Daoy (cell line): ENCODE measurements around the gene NF1. TPM values are rescaled to one million over a fixed set of nuclear protein-coding genes. Genes with fewer than 3 reads are reported as not detected.
"Not testable (repeated sequence)": the region's sequence is repeated elsewhere in the genome, so short reads cannot be mapped to it uniquely, and the experiment has no call there.

ENCODE experiments used
- DNase-seq: peaks from one replicate; pipeline ENCODE4 v3.0.0-alpha.2; 2015; ENCODE audit warnings: low read depth
- total RNA-seq: library from RNA; depleted of rRNA; stranded (reverse); fragments of >200 nt; shearing (Covaris generic); gene quantifications from 2 replicates; pipeline ENCODE4 v1.2.3, GENCODE V29; 2014

The NF1 gene
- total RNA-seq, 1 experiment from 2014 or later, result 30.2 TPM

DNA sequence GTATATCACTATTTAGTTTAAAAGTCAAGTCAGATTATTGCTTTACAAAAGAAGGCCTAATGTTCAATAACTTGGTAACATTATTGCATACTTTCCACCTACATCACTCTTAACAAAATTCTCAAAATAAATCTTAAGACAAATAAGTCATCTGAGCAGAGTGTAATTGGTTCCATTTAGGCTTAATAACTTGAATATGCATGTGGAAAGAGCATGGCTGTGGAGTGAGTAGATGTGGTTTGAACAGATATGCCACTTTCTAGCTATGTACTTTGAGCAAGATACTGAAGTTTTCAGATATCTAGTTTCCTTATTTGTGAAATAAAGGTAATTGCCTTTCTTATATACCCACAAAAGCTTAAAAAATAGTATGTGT is 233.4 kb downstream of the NF1 start:
- DNase-seq, result peak; percentile 25

- DNase-seq, result no peak
These were observed 234.4 kb downstream of the NF1 start for GRCh38 chr17:31329221-31329620.

DNA sequence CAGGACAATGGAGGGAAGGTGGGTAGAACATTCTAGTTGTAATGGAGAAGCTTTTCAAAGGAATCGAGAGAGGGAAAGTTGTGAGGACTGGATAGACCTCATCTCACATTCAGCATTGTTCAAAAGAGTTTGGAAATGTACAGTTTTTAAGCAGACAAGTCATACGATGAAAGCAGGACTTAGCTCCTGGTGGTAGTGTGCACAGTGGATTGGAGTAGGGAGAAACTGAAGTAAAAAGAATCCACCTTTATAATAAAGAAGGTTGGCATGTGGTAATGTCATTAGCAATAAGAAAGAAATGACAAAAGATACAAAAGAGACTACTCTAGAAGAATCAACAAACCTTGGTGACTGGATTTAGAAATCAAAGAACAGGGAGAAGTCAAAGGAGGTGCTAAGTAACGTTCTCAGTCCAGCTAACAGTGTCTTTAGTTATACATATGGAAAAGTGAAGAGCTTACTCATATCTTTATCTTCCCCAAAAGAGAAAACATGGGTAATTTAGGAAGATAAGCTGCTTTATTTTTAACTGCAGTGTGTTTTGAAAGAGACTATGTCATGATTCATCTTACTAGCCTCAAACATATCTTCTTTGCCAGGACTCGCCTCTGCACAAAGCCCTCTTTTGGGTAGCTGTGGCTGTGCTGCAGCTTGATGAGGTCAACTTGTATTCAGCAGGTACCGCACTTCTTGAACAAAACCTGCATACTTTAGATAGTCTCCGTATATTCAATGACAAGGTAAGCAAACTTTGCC is 245.3 kb downstream of the NF1 start:
- DNase-seq, result peak; percentile 73

- not testable (repeated sequence) for DNase-seq
These were observed 250.5 kb downstream of the NF1 start for GRCh38 chr17:31345191-31345747.

DNA sequence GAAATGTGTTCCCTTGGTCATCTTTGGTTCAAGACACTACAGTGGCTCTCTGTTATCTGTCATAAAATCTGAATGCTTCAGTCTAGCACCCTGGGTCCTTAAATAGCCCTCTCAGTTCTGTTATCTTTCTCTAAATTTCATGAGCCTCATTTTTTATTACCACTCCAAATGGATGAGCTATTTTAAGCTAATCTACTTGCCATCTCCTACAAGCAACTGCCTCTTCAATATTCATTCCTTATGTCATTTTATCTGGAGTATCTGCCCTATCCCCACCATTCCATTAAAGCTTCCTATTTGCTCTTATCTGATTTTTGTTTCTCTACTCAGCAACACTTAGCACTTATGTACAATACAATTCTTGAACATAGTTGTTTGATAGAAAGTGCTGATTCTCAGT is 254.7 kb downstream of the NF1 start:
- DNase-seq, result no peak

DNA sequence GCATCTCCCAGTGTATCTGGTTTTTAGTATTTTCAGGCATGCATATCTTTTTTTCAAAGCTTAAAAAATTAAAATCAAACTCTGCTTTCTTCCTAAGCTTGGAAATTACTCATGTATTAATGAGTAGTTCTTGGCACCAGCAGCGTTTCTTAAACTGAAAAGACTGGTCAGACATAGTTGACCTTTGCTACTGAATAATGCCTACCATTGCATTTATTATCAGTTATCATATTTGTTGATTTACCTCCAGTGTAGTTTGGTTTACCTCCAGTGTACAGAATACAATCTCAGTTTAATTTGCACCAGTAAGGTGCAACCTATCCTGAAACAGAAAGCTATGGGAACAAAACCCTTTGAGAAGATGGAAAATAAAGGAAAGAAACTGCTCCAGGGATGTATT is 261.2 kb downstream of the NF1 start:
- no peak for DNase-seq

- no peak for DNase-seq
These were observed 262.3 kb downstream of the NF1 start for GRCh38 chr17:31357091-31357490.

DNA sequence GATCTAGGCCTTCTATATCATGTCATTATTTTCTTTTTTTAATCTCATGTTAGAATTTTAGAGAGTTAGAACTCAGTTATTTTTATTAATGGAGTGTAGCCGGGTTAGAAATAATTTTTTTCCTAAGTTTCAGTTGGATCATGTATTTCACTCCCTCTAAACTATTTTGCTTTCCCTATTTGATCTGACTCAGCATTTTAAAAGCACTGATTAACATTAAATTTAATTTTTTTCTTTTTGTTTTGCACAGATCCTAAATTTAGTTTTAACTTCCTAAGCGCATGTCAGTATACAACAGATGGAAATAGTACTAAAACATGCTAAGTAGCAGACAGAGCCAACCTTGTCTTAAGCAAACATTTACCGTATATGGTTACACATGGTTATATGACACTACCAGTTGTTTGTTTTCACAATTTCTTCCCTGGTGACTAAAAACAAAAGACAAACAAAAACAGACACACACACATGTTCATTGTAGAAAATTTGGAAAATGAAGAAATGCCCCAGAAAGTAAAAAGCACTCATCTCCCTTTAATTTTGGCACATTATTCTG is 263.1 kb downstream of the NF1 start:
- no peak for DNase-seq

DNA sequence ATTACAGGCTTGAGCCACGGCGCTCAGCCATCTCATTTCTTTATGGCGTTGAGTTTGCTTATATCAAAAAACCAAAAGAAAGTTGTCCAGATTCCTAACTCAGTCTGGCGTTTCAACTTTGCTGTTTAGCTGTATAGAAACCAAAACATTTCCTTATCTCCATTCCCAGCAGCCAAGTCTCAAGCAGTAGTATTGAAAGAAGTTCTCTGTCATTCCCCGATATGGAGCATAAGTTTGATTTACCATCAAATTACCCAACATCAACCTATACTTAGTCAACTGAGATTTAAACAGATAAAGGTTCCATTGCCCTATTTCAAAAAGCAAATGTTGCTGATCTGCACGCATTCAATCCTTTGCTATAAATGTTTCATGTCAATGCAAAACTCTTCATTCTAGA is 269.2 kb downstream of the NF1 start:
- DNase-seq, result no peak

DNA sequence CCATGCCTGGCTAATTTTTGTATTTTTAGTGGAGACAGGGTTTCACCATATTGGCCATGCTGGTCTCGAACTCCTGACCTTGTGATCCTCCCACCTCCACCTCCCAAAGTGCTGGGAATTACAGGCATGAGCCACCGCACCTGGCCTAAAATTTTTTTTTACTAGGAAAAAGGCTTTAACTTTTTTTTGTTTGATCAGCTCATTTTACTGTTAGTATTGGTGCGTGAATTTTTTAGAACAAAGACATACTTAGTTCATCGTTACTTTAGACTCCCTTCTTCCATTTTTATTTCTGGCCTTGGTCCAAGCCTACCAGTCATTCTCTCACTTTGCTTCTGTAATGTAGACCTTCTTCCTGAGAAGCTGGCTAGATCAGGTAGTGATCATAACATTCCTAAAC is 271.3 kb downstream of the NF1 start:
- no peak for DNase-seq

- DNase-seq, result no peak
These were observed 274.5 kb downstream of the NF1 start for GRCh38 chr17:31369266-31369665.

DNA sequence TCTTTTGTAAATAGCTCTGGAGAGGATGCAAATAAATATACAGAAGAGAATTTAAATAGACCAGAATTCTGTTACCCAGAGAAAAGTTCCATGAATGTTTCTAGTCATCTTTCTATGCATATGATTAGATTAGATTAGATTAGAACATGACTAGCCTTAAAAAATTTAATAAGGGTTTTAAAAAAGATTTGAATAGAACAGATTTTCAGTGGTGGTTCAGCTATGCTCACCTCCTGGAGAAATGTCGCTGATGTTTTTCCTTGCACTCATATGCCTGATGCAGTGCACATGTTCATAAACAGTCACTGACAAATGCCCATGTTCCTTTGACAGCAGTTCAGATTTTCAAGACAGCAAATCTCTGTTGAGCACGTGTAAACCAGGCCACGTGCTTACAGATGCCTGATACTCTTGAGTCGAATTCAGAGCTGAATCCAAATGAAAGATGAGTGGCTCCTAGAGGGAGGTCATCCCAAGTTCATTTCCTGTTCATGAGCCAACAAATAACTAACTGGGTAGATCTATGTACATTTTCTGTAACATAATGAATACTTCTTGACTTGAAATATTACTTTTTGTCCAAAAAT is 276.8 kb downstream of the NF1 start:
- DNase-seq, result peak; percentile 42

- no peak for DNase-seq
These were observed 278.6 kb downstream of the NF1 start for GRCh38 chr17:31373150-31374093.

- no peak for DNase-seq
These were observed 279.3 kb downstream of the NF1 start for GRCh38 chr17:31374094-31374447.

DNA sequence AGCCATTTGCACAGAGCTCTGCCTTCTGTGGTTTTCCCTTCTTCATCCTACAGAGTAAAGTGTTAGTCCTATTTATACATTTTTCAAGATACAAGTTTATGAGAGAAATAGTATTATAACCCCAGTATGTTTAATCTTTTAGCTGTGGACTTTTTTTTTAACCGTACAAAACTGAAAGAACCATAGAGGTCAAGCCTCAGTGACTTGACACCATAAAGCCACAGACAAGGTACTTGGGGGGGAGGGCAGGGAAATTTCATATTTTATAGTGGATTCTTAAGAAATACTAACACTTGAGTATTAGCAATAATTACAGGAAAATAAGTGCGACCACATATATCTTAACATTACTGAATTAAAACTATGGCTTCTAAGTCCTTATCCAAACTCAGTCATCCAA is 279.7 kb downstream of the NF1 start:
- DNase-seq, result no peak

GRCh38 chr17:31378638-31379037 is 283.9 kb downstream of the NF1 start:
- no peak for DNase-seq

- DNase-seq, result no peak
These were observed 284.9 kb downstream of the NF1 start for GRCh38 chr17:31379597-31380205.

GRCh38 chr17:31381165-31381668 is 286.4 kb downstream of the NF1 start:
- no peak for DNase-seq

- not testable (repeated sequence) for DNase-seq
These were observed 288.0 kb downstream of the NF1 start for GRCh38 chr17:31382668-31383275.

DNA sequence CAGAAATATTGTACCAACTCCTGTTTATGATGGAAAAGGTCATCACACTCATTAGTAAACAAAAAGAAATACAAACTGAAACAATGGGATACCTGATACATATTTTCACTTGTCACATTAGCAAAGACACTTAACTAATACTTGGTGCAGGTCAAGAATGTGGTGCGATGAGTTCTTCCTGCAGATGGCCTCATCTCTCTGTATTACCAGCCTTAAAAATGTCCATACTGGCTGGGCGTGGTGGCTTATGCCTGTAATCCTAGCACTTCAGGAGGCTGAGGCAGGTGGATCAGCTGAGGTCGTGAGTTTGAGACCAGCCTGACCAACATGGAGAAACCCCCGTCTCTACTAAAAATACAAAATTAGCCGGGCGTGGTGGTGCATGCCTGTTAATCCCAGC is 288.7 kb downstream of the NF1 start:
- not testable (repeated sequence) for DNase-seq
